ENCODE results near the gene CALN1.
"Not testable (repeated sequence)": the region's sequence is repeated elsewhere in the genome, so short reads cannot be mapped to it uniquely, and the experiment has no call there.

Gene CALN1

DNA sequence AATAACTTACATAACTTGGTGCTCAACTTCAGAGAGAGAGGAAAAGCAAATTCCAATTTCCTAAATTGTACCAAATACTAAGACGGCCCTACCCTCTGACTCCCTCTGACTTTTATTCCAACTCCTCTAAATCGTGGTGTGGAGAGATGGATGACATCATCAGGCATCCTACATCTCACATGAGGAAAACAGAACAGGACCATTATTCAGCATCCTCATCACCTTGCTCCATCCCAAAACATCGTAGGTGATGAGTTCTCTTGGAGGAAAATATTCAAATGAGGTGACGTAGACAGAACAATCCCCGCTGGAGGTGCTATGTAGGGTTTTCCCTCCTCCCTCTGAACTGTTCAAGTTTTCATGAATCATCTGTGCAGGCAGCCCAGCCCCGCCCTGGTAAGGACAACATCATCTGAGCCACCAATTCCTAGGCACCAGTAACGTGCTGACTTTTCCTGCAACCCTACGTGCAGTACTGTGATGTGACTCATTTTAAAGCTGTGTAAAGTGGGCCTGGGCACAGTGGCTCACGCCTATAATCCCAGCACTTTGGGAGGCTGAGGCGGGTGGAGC, 167.2 kb downstream of the CALN1 start:
- TF ChIP-seq ZNF274 (IDR thresholded peaks at IDR 0.05; ENCODE audit: low read depth, low read length): no peak
- no peak overlapping the region for H3K4me3 ChIP-seq (ENCODE audit: low read length)

DNA sequence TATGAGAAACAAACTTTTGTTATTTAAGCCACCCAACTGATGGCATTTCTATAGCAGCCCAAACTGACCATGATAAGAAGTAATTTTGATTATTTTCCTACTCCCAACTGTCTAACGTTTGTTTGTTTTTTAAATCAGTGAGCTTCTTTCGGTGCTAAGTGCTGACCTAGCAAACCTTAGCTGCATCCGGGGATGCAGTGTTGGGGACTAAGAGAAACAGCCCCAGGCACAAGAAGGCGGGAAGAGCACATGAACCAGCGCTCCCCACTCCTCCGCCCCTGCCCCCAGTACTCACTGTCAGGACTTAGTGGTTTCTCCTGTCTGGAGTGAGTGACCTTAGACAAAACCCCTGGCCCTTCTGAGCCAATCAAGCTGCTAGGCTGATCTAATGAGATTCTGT, 168.8 kb downstream of the CALN1 start:
- TF ChIP-seq ZNF274 (IDR thresholded peaks at IDR 0.05; ENCODE audit: low read depth, low read length): no peak
- no peak overlapping the region for H3K4me3 ChIP-seq (ENCODE audit: low read length)

DNA sequence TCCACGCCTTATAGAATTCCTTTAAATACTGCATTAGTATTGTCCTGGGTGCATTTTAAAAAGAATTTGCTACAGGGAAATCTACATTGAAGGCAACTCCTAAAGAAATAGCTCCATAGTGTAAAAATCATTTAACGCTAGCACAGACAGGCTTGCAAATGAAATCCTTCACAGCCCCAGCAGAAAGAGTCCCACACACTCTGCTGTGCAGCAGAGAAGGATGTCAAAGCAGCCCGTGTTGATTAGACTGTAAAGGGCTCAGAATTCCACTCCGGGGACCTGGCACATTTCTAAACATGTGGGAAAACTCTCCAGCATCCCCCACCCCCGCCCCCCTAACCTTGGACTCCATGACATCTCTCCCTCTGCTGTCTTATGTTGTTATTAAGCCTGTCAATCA, 176.8 kb downstream of the CALN1 start:
- no peak overlapping the region for H3K4me3 ChIP-seq (ENCODE audit: low read length)
- TF ChIP-seq ZNF274 (IDR thresholded peaks at IDR 0.05; ENCODE audit: low read depth, low read length): no peak

DNA sequence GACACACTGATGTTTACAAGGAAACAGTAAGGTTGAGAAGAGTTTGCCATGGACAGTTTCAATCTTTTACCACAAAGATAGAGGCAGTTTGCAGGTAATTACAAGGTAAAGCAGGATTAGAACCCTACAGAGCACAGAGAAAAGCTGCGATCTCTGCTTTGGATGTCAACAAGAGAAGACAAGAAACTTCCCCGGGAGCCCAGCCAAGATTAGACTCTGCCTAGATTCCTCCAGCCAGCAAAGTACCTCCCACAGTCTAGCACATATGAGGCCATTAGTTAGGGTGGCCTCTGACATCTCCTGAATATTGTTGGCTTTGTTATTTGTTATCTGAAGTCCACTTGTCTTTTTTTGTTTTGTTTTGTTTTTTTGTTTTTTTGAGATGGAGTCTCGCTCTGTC, 178.1 kb downstream of the CALN1 start:
- no peak for TF ChIP-seq ZNF274 (IDR thresholded peaks at IDR 0.05; ENCODE audit: low read depth, low read length)

DNA sequence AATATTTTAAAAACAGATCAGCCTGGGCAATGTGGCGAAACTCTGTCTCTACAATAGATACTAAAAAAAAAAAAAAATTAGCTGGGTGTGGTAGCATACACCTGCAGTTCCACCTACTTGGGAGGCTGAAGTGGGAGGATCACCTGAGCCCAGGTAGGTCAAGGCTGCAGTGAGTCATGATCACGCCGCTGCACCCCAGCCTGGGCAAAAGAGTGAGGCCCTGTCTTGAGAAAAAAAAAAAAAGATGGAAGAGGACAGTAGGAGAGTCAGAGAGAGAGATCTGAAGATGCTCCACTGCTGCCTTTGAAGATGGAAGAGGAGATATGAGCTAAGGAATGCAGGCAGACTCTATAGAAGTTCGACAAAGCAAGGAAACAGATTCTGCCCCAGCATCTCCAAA, 181.9 kb downstream of the CALN1 start:
- no peak for TF ChIP-seq ZNF274 (IDR thresholded peaks at IDR 0.05; ENCODE audit: low read depth, low read length)
- no peak overlapping the region for H3K4me3 ChIP-seq (ENCODE audit: low read length)

More for the DNA sequence above, 178.1 kb downstream of the CALN1 start:
- no peak overlapping the region for H3K4me3 ChIP-seq (ENCODE audit: low read length)

DNA sequence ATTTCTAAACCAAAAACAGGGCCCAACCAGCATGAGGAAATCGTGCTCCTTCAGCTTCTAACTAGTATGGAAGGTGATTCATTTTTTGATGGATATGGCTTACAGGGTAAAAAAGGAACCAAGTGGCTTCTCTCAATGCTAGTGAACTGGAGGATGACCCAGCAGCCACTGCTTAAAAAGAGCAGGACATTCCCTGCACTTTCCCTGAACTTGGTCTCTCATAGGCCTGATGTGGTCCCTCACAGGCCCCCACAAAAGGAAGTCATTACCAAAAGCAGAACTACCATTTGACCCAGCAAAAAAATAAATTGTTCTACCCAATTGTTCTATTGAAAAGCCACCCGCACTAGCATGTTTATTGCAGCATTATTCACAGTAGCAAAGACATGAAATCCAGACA, 188.8 kb downstream of the CALN1 start:
- no peak overlapping the region for H3K4me3 ChIP-seq (ENCODE audit: low read length)
- TF ChIP-seq ZNF274 (IDR thresholded peaks at IDR 0.05; ENCODE audit: low read depth, low read length): no peak

DNA sequence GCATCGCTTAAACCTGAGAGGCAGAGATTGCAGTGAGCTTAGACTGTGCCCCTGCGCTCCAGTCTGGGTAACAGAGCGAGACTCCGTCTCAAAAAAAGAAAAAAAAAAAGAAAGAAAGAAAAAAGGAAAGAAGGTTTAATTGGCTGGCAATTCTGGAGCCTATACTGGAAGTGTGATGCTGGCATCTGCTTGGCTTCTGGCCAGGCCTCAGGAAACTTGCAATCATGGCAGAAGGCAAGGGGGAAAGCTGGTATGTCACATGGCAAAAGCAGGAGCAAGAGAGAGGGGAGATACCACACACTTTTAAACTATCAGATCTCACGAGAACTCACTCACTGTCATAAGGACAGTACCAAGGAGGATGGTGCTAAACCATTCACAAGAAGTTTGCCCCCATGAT, 190.0 kb downstream of the CALN1 start:
- TF ChIP-seq ZNF274 (IDR thresholded peaks at IDR 0.05; ENCODE audit: low read depth, low read length): no peak

DNA sequence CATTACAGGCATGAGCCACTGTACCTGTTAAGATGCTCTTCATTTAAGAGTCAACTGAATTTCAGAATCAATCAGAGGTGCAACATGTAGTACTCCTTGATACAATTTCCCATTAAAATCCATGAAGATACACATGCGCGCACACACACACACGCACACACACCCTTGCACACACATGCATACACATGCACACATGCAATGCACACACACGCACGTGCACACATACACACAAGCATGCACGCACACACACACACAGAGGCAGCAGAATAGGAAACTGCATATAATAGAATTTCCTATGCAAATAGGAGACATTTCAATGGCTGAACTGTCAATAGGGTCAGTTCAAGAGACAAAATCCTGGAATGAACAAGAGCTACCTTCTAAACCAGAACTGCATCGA, 192.6 kb downstream of the CALN1 start:
- TF ChIP-seq ZNF274 (IDR thresholded peaks at IDR 0.05; ENCODE audit: low read depth, low read length): no peak
- H3K4me3 ChIP-seq (ENCODE audit: low read length): no peak overlapping the region

More for the DNA sequence above, 190.0 kb downstream of the CALN1 start:
- no peak overlapping the region for H3K4me3 ChIP-seq (ENCODE audit: low read length)

DNA sequence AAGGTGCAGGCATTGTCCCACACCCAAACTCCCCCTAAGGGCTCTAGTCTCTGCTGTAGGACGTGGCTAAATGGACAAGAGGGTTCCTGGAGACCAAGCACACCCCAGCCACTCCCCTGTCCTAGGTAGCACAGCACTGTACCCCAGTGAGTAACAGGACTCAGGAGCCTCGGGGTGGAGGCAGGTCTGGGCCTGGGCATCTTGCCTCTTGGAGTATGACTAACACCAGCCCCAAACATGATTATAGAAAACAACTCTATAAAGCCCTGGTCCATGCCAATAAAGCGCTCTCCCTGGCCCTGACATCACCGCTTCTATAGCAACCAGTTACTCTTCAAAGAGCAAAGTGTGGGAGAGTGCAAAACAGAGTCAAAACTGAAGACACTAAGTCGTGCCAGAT, 195.0 kb downstream of the CALN1 start:
- no peak overlapping the region for H3K4me3 ChIP-seq (ENCODE audit: low read length)
- no peak for TF ChIP-seq ZNF274 (IDR thresholded peaks at IDR 0.05; ENCODE audit: low read depth, low read length)

DNA sequence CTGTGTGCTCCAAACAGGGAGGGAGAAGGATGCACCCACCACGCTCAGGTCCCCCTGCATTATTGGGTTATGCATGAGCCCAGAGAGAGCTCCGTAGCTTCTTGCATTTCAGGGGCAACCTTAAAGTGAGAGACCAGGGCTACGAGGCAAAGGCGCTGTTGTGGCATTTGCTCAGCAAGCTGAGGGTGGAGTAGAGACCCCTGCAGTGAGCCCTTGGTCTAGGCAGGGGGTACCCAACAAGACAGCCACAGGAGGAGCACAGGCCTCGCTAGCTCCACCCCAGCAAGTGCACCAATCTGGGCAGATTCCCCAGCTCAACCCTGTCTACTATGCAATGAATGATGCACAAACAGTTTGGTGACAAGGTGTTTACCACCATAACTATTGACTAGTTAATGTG, 198.4 kb downstream of the CALN1 start:
- TF ChIP-seq ZNF274 (IDR thresholded peaks at IDR 0.05; ENCODE audit: low read depth, low read length): no peak
- H3K4me3 ChIP-seq (ENCODE audit: low read length): no peak overlapping the region

DNA sequence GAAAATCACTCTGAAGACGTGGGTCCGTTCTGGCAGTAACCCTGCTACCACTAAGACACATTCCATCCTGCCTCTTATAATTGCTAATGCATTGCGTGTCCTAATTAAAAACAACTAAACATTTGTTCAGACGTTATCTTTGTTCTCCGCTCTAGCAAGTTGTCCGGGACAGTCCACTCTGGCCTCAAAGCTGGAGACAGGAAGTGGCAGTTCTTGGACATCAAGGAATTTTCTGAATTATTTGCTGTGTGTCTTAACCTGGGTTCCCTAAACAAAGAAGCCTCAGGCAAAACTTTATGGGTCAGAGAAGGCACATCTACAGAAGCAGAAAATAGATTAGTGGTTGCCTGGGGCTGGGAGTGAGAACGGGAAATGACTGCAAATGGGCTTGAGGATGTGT, 199.1 kb downstream of the CALN1 start:
- no peak for TF ChIP-seq ZNF274 (IDR thresholded peaks at IDR 0.05; ENCODE audit: low read depth, low read length)
- no peak overlapping the region for H3K4me3 ChIP-seq (ENCODE audit: low read length)

DNA sequence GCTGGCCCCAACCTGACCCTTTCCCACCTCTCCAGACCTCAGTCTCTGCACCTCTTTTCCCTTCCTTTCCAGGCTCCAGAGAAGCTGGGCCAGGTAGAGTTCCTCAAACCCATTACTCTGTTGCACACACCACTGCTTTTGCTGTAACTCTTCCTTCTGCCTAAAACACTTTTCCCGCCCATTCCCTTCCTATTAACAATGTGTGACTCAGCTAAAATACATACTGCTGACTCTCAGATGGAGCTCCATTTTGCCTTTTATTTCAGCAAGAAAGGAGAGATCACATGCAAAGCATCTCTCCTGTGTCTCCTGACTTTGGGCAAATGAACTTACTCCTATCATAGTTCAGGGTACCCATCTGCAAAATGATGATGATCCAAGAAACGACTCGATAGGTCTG, 201.0 kb downstream of the CALN1 start:
- no peak for TF ChIP-seq ZNF274 (IDR thresholded peaks at IDR 0.05; ENCODE audit: low read depth, low read length)
- H3K4me3 ChIP-seq (ENCODE audit: low read length): no peak overlapping the region

DNA sequence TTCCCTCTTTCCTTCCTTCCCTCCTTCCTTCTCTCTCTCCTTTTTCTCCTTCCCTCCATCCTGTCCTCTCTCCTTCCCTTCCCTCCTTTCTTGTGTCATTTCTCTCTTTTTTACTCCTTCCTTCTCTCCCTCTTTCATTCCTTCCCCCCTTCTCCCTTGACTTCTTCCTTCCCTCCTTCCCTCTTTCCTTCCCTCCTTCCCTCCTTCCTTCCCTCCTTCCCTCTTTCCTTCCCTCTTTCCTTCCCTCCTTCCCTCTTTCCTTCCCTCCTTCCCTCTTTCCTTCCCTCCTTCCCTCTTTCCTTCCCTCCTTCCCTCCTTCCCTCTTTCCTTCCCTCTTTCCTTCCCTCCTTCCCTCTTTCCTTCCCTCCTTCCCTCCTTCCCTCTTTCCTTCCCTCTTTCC, 203.1 kb downstream of the CALN1 start:
- H3K4me3 ChIP-seq (ENCODE audit: low read length): not testable (repeated sequence)

DNA sequence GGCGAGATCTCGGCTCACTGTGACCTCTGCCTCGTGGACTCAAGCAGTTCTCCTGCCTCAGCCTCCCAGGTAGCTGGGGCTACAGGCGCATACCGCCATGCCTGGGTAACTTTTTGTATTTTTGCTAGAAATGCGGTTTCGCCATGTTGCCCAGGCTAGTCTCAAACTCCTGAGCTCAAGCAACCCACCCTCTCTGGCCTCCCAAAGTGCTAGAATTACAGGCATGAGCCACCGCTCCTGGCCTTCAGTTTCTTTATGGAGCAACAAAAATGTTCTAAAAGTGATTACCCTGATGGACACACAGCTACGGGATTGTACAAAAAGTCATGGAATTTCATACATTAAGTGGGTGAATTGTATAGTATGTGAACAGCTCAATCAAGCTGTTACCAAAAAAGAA, 216.0 kb downstream of the CALN1 start:
- H3K4me3 ChIP-seq (ENCODE audit: low read length): no peak overlapping the region
- TF ChIP-seq ZNF274 (IDR thresholded peaks at IDR 0.05; ENCODE audit: low read depth, low read length): no peak

DNA sequence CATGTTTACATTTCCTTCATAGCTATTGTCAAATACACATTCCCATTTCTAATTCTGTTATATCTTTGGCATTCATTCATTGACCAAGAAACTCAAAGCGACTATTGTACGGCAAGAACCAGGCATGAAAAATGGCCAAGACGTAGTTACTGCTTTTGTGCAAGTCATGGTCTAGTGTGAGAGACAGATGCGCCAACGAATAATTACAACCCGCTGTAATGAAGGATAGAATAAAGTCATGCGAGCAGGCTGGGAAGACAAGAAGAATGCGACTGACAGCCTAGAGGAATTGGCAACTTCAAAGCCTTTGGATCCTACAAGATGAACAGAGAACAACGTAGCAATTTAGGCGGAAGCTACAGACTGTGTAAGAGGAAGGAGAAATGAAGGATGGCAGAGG, 221.2 kb downstream of the CALN1 start:
- H3K4me3 ChIP-seq (ENCODE audit: low read length): no peak overlapping the region
- TF ChIP-seq ZNF274 (IDR thresholded peaks at IDR 0.05; ENCODE audit: low read depth, low read length): no peak

DNA sequence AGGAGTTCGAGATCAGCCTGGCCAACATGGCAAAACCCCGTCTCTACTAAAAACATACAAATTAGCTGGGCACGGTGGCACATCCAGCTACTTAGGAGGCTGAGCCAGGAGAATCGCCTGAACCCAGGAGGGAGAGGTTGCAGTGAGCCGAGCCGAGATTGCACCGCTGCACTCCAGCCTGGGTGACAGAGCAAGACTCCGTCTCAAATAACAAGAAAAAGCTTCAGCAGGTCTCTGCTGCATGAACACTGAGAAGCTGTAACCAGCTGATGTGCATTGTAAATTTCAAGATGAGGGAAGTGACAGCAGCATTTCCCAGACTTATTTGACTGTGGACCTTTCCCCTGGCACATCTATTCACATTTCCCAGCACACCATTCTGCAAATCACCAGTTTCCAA, 222.0 kb downstream of the CALN1 start:
- no peak for TF ChIP-seq ZNF274 (IDR thresholded peaks at IDR 0.05; ENCODE audit: low read depth, low read length)
- no peak overlapping the region for H3K4me3 ChIP-seq (ENCODE audit: low read length)
